ENCODE measurements around the gene EXOC1.

DNA sequence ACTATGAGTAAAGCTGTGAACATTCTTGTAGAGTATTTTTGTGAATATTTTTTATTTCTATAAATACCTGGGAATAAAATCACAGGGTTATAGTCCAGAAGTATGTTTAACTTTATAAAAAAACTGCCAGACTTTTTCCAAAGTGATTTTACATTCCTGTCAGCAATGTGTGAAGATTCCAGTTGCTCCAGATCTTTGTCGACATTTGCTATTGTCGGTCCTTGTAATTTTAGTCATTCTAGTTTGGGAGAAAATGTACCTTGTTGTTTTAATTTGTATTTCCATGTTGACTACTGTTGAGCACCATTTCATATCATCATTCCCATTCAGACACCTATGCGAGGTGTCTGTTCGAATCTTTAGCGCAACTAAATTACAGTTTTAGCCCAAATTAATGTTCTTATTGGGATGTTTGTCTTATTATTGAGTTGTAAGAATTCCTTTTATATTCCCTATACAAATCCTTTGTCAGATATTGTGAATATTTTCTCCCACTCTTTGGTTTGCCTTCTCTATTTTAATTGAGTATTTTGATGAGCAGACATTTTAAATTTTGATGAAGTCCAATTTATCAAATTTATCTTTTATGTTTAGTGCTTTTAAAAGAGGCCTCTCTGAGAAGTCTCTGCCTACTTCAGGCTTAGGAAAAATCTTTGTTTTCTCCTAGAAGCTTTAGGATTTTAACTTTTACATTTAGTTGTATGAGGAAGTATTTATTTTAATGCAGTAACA lies 97.9 kb downstream of the EXOC1 start:
- TF ChIP-seq, protein P1, sequence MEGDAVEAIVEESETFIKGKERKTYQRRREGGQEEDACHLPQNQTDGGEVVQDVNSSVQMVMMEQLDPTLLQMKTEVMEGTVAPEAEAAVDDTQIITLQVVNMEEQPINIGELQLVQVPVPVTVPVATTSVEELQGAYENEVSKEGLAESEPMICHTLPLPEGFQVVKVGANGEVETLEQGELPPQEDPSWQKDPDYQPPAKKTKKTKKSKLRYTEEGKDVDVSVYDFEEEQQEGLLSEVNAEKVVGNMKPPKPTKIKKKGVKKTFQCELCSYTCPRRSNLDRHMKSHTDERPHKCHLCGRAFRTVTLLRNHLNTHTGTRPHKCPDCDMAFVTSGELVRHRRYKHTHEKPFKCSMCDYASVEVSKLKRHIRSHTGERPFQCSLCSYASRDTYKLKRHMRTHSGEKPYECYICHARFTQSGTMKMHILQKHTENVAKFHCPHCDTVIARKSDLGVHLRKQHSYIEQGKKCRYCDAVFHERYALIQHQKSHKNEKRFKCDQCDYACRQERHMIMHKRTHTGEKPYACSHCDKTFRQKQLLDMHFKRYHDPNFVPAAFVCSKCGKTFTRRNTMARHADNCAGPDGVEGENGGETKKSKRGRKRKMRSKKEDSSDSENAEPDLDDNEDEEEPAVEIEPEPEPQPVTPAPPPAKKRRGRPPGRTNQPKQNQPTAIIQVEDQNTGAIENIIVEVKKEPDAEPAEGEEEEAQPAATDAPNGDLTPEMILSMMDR (IDR thresholded peaks at IDR 0.05), result no peak
- TF ChIP-seq SIN3A (IDR thresholded peaks at IDR 0.05; ENCODE audit: borderline replicate concordance, insufficient read depth, low read depth, low read length), result no peak
